Measurements from ENCODE around the gene PSMB4. TPM values are rescaled to one million over a fixed set of nuclear protein-coding genes. Genes with fewer than 3 reads are reported as not detected.
"Not testable (repeated sequence)": the region's sequence is repeated elsewhere in the genome, so short reads cannot be mapped to it uniquely, and the experiment has no call there.

The PSMB4 gene
- total and polyA plus RNA-seq, 9 donors = 190 to 274 (median 208) TPM

DNA sequence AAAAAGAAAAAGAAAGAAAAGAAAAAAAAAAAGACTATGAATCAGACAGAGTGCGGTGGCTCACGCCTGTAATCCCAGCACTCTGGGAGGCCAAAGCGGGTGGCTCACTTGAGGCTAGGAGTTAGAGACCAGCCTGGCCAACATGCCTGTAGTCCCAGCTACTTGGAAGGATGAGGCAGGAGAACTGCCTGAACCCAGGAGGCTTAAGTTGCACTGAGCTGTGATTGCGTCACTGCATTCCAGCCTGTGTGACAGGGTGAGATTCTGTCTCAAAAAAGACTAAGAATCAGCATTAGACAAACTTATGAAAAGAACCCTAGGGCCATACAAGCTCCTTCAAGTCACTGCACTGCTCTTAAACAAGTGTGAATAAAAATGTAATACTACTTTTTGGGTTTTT lies 16.9 kb downstream of the PSMB4 start:
- TF ChIP-seq EP300 (IDR thresholded peaks at IDR 0.05) (no peak), POLR2A (IDR thresholded peaks at IDR 0.05) (no peak)
- TF ChIP-seq, protein P1, sequence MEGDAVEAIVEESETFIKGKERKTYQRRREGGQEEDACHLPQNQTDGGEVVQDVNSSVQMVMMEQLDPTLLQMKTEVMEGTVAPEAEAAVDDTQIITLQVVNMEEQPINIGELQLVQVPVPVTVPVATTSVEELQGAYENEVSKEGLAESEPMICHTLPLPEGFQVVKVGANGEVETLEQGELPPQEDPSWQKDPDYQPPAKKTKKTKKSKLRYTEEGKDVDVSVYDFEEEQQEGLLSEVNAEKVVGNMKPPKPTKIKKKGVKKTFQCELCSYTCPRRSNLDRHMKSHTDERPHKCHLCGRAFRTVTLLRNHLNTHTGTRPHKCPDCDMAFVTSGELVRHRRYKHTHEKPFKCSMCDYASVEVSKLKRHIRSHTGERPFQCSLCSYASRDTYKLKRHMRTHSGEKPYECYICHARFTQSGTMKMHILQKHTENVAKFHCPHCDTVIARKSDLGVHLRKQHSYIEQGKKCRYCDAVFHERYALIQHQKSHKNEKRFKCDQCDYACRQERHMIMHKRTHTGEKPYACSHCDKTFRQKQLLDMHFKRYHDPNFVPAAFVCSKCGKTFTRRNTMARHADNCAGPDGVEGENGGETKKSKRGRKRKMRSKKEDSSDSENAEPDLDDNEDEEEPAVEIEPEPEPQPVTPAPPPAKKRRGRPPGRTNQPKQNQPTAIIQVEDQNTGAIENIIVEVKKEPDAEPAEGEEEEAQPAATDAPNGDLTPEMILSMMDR (IDR thresholded peaks at IDR 0.05) = no peak
- DNase-seq = no peak
- intact Hi-C loops (cut with DNase I) = no loop called here
- Histone ChIP-seq H3K4me3 (no peak overlapping the region), H3K36me3 (no peaks in the 10 kb centered on the region), H3K27me3 (no peaks in the 10 kb centered on the region), H3K9me3 (no peaks in the 10 kb centered on the region), H3K27ac (no peak overlapping the region), H3K4me1 (ENCODE audit: insufficient read depth) (no peaks in the 10 kb centered on the region)
- 95 to 98% (median 97%) methylated on average over 4 of the region's 4 CpGs for WGBS, 3 donors

DNA sequence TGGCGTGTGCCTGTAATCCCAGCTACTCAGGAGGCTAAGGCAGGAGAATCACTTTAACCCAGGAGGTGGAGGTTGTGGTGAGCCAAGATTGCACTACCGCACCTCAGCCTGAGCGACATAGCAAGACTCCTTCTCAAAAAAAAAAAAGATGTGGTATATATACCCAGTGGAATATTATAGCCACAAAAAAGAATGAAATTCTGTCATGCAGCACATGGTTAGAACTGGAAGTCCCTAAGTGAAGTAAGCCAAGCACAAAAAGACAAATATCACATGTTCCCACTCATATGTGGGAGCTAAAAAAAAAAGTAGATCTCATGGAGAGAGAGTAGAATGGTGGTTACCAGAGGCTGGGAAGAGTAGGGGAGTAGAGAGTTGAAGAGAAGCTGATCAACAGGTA lies 18.7 kb downstream of the PSMB4 start:
- H3K36me3 ChIP-seq = no peaks in the 10 kb centered on the region
- WGBS, 3 donors = 95 to 99% (median 95%) methylated on average over 3 of the region's 3 CpGs

DNA sequence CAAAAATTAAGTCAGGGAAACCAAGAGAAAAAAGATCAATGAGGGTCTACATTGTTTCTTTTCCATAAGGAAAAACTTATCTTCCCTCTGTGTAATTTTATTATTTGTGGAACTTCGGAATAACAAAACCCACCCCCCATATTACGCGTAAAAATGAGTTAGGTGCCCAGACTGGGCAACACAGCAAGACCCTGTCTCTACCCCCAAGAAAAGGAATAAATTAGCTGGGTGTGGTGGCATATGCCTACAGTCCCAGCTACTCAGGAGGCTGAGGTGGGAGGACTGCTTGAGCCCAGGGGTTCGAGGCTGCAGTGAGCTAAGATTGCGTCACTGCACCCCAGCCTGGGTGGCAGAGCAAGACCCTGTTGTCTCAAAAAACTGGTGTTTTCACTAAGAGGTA lies 20.4 kb downstream of the PSMB4 start:
- no peak overlapping the region for H3K4me3 ChIP-seq
- no peaks in the 10 kb centered on the region for H3K9me3 ChIP-seq
- no peak overlapping the region for H3K27ac ChIP-seq
- no peaks in the 10 kb centered on the region for H3K36me3 ChIP-seq
- H3K4me1 ChIP-seq (ENCODE audit: insufficient read depth) = no peaks in the 10 kb centered on the region
- no peak for DNase-seq
- TF ChIP-seq POLR2A (IDR thresholded peaks at IDR 0.05) = no peak
- TF ChIP-seq EP300 (IDR thresholded peaks at IDR 0.05) = no peak
- no peaks in the 10 kb centered on the region for H3K27me3 ChIP-seq
- intact Hi-C loops (cut with DNase I) = no loop called here
- 75 to 97% (median 75%) methylated on average over 5 of the region's 5 CpGs for WGBS, 3 donors

More for the DNA sequence above, 18.7 kb downstream of the PSMB4 start:
- intact Hi-C loops (cut with DNase I) = no loop called here
- H3K27ac ChIP-seq = no peak overlapping the region
- no peaks in the 10 kb centered on the region for H3K9me3 ChIP-seq
- H3K4me3 ChIP-seq = no peak overlapping the region
- TF ChIP-seq, protein P1 (IDR thresholded peaks at IDR 0.05) = no peak
- no peak for TF ChIP-seq EP300 (IDR thresholded peaks at IDR 0.05)
- TF ChIP-seq POLR2A (IDR thresholded peaks at IDR 0.05) = no peak
- no peak for DNase-seq
- no peaks in the 10 kb centered on the region for H3K27me3 ChIP-seq
- H3K4me1 ChIP-seq (ENCODE audit: insufficient read depth) = no peaks in the 10 kb centered on the region

DNA sequence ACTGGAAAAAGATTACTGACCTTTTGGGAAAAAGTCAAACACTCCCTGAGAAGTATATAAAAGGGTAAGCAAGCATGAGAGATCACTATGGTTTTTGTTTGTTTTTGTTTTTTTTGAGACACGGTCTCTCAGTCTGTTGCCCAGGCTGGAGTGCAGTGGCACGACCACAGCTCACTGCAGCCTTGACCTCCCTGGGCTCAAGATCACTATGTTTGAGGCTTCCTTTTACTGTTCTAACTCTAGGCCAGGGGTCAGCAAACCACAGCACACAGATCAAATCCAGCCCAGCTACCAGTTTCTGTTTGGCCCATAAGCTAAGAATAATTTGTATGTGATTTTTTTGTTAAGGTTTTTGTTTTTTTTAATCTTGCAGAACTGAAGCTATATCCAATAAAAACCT lies 25.7 kb downstream of the PSMB4 start:
- TF ChIP-seq POLR2A (IDR thresholded peaks at IDR 0.05) (no peak), EP300 (IDR thresholded peaks at IDR 0.05) (no peak)
- TF ChIP-seq, protein P1 (IDR thresholded peaks at IDR 0.05) = no peak
- no peaks in the 10 kb centered on the region for H3K9me3 ChIP-seq
- WGBS, 3 donors = 22 to 27% (median 26%) methylated on average over 2 of the region's 2 CpGs
- H3K27me3 ChIP-seq = no peaks in the 10 kb centered on the region
- H3K4me1 ChIP-seq (ENCODE audit: insufficient read depth) = no peaks in the 10 kb centered on the region
- intact Hi-C loops (cut with DNase I) = no loop called here
- no peak overlapping the region for H3K4me3 ChIP-seq
- H3K36me3 ChIP-seq = no peaks in the 10 kb centered on the region
- DNase-seq = no peak
- H3K27ac ChIP-seq = no peak overlapping the region

DNA sequence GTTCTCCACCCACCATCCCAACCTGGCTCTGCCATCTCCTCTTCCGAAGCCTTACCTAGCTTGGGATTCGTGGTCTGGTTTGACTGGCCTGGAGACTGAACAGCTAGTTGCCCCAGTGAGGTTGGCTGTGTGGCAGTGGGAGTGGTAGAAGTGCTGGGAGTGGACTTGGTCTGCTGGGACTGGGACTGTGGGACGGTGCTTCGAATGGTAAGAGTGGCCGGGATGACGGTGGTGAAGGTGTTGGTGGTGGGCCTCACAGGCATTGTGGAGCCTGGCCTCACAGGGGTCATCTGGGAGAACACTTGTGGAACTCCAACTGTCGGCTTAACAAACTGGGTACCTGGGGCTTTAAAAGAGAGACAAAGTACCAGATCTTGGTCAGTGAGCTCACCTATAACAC lies 28.7 kb downstream of the PSMB4 start:
- 93 to 95% (median 93%) methylated on average over 7 of the region's 7 CpGs for WGBS, 3 donors
- Histone ChIP-seq H3K27ac (no peak overlapping the region), H3K36me3 (no peaks in the 10 kb centered on the region), H3K27me3 (no peaks in the 10 kb centered on the region), H3K9me3 (no peaks in the 10 kb centered on the region), H3K4me3 (no peak overlapping the region), H3K4me1 (ENCODE audit: insufficient read depth) (no peaks in the 10 kb centered on the region)
- DNase-seq = no peak
- intact Hi-C loops (cut with DNase I) = no loop called here
- no peak for TF ChIP-seq POLR2A (IDR thresholded peaks at IDR 0.05)
- no peak for TF ChIP-seq EP300 (IDR thresholded peaks at IDR 0.05)
- TF ChIP-seq, protein P1 (IDR thresholded peaks at IDR 0.05) = no peak

DNA sequence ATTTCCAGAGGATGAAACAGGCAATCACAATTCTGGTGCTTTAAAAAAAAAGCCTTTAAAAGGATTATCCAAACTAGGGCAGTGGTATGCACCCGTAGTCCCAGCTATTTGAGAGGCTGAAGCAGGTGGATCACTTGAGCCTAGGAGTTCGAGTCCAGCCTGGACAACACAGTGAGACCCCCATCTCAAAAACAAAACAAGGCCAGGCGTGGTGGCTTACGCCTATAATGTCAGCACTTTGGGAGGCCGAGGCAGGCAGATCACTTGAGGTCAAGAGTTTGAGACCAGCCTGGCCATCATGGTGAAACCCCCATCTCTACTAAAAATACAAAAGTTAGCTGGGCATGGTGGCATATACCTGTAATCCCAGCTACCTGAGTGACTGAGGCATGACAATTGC lies 34.5 kb downstream of the PSMB4 start:
- H3K36me3 ChIP-seq; H3K27ac ChIP-seq; H3K27me3 ChIP-seq; H3K9me3 ChIP-seq; intact Hi-C loops (cut with DNase I); H3K4me3 ChIP-seq; H3K4me1 ChIP-seq (ENCODE audit: insufficient read depth); DNase-seq: not testable (repeated sequence)
- 90 to 96% (median 94%) methylated on average over 5 of the region's 5 CpGs for WGBS, 3 donors
